HepG2 (cell line): ENCODE measurements around the gene BBS4. TPM values are rescaled to one million over a fixed set of nuclear protein-coding genes. Genes with fewer than 3 reads are reported as not detected.

Source experiments
- CENPT ChIP-seq: sonication (generic); formaldehyde crosslinking; IDR thresholded peaks from 2 replicates; pipeline ENCODE4 v1.8.0; 2022; ENCODE audit warnings: low read depth, mild to moderate bottlenecking, moderate library complexity, missing genetic modification reagents
- HIC2 ChIP-seq: sonication (generic); formaldehyde crosslinking; IDR thresholded peaks from 2 replicates; pipeline ENCODE4 v1.9.0; 2022; ENCODE audit warnings: low read depth, missing genetic modification reagents
- IRX3 ChIP-seq: sonication (generic); formaldehyde crosslinking; IDR thresholded peaks from 2 replicates; pipeline ENCODE4 v1.8.1; 2023; ENCODE audit warnings: mild to moderate bottlenecking, low read depth, missing genetic modification reagents, borderline replicate concordance
- KLF11 ChIP-seq: IDR thresholded peaks from 2 replicates; pipeline ENCODE4 v1.6.1; 2016; ENCODE audit warnings: missing compliant biosample characterization
- LCORL ChIP-seq, 2 experiments: fragments of 450-650 bp in 1 of 2; sonication (generic) in 1 of 2; formaldehyde crosslinking in 1 of 2; IDR thresholded peaks; 2 replicates each; pipeline versions ENCODE4 v1.5.0 to v1.6.1; 2017 to 2020; ENCODE audit warnings: antibody characterized with exemption in 1 of 2, missing genetic modification reagents in 1 of 2
- MATR3 ChIP-seq: sonication (generic); formaldehyde crosslinking; IDR thresholded peaks from 2 replicates; pipeline ENCODE4 v1.4.0; 2020; ENCODE audit warnings: missing genetic modification reagents
- MED13 ChIP-seq: sonication (generic); formaldehyde crosslinking; IDR thresholded peaks from 2 replicates; pipeline ENCODE4 v1.5.0; 2020; ENCODE audit warnings: missing genetic modification reagents
- MXD4 ChIP-seq: IDR thresholded peaks from 2 replicates; pipeline ENCODE4 v1.6.1; 2016; ENCODE audit warnings: mild to moderate bottlenecking, missing biosample characterization, missing genetic modification reagents
- MXI1 ChIP-seq: IDR thresholded peaks from 3 replicates; pipeline ENCODE4 v1.6.1; 2012; ENCODE audit warnings: low read depth, low read length, inconsistent platforms, borderline replicate concordance
- POLR2AphosphoS5 ChIP-seq: IDR thresholded peaks from 2 replicates; pipeline ENCODE4 v1.6.1; 2012; ENCODE audit warnings: low read depth, low read length
- SMAD3 ChIP-seq: sonication (generic); formaldehyde crosslinking; IDR thresholded peaks from 2 replicates; pipeline ENCODE4 v1.4.0; 2020; ENCODE audit warnings: missing genetic modification reagents
- ZGPAT ChIP-seq: IDR thresholded peaks from 2 replicates; pipeline ENCODE4 v1.6.1; 2016; ENCODE audit warnings: mild to moderate bottlenecking
- ZIK1 ChIP-seq: sonication (generic); formaldehyde crosslinking; IDR thresholded peaks from 2 replicates; pipeline ENCODE4 v1.5.0; 2020; ENCODE audit warnings: mild to moderate bottlenecking, low read depth, missing genetic modification reagents, borderline replicate concordance
- ZNF747 ChIP-seq: sonication (generic); formaldehyde crosslinking; IDR thresholded peaks from 2 replicates; pipeline ENCODE4 v1.8.1; 2023; ENCODE audit warnings: missing genetic modification reagents, mild to moderate bottlenecking, borderline replicate concordance
- ZNF883 ChIP-seq: sonication (generic); formaldehyde crosslinking; IDR thresholded peaks from 2 replicates; pipeline ENCODE4 v1.5.1; 2020; ENCODE audit warnings: mild to moderate bottlenecking, missing genetic modification reagents; ENCODE audit errors: not compliant biosample characterization
- ZSCAN12 ChIP-seq: sonication (generic); formaldehyde crosslinking; IDR thresholded peaks from 2 replicates; pipeline ENCODE4 v1.9.0; 2021; ENCODE audit warnings: mild to moderate bottlenecking, missing genetic modification reagents
- polyA plus RNA-seq, 8 experiments: library from polyadenylated mRNA; depleted of rRNA in 3 of 8; stranded (reverse) in 7 of 8; unstranded in 1 of 8; fragments of >200 nt; fragmentation: Illumina TruSeq in 4 of 8; extraction: Trizol in 4 of 8; gene quantifications; 2 replicates each; pipeline versions ENCODE4 v1.2.1 to v1.2.3, GENCODE V29; 2011 to 2016; ENCODE audit warnings: low read depth in 4 of 8, missing spikeins in 1 of 8, mixed read lengths in 1 of 8; ENCODE audit not compliant: insufficient read depth in 1 of 8
- total RNA-seq, 5 experiments: library from RNA; depleted of rRNA; stranded (reverse); fragments of >200 nt; fragmentation: Illumina TruSeq; extraction: Trizol; gene quantifications; 2 replicates each; pipeline ENCODE4 v1.2.3, GENCODE V29; 2016; ENCODE audit warnings: low read depth in 1 of 5
- TF ChIP-seq, protein P1 (sequence below): sonication (generic); formaldehyde crosslinking; IDR thresholded peaks from 2 replicates; pipeline ENCODE4 v1.5.0; 2020; ENCODE audit warnings: missing genetic modification reagents, mild to moderate bottlenecking, borderline replicate concordance
- TF ChIP-seq, protein P2 (sequence below): sonication (generic); formaldehyde crosslinking; conservative IDR thresholded peaks from 2 replicates; pipeline ENCODE4 v1.8.0; 2022; ENCODE audit warnings: mild to moderate bottlenecking, moderate library complexity, missing genetic modification reagents
- TF ChIP-seq, protein P3 (sequence below): IDR thresholded peaks from 2 replicates; pipeline ENCODE4 v1.6.1; 2012; ENCODE audit warnings: low read depth, low read length, improper control_type of control experiment

The BBS4 gene
- total and polyA plus RNA-seq, 2 of the 13 experiments (the other 11 are each of a cell fraction or from before 2014, with no cell fraction given), result 16.0 to 21.3 TPM

- TF ChIP-seq ZSCAN12 (CRISPR knock-in tag) (no peak), SMAD3 (peak; percentile 91), ZIK1 (CRISPR knock-in tag) (peak; percentile 50; the same call in 1 of the 2 replicates), LCORL (IDR thresholded peaks at IDR 0.05) (no peak), LCORL (CRISPR knock-in tag; IDR thresholded peaks at IDR 0.05) (0 out of 2 replicates have a peak, but pooled peaks have one; percentile 79), POLR2AphosphoS5 (peak; percentile 86), KLF11 (CRISPR knock-in tag) (no peak; the same call in 1 of the 2 replicates), MATR3 (no peak), IRX3 (peak; percentile 78), ZNF747 (peak; percentile 77; the same call in 1 of the 2 replicates), MXI1 (peak; percentile 95), CENPT (CRISPR knock-in tag) (no peak; the same call in 1 of the 2 replicates), MXD4 (CRISPR knock-in tag) (peak; percentile 97), ZGPAT (peak; percentile 98), MED13 (CRISPR knock-in tag) (no peak; the same call in none of the 2 replicates), ZNF883 (CRISPR knock-in tag) (no peak), HIC2 (CRISPR knock-in tag) (peak; percentile 92; the same call in 1 of the 2 replicates)
- TF ChIP-seq, protein P1, sequence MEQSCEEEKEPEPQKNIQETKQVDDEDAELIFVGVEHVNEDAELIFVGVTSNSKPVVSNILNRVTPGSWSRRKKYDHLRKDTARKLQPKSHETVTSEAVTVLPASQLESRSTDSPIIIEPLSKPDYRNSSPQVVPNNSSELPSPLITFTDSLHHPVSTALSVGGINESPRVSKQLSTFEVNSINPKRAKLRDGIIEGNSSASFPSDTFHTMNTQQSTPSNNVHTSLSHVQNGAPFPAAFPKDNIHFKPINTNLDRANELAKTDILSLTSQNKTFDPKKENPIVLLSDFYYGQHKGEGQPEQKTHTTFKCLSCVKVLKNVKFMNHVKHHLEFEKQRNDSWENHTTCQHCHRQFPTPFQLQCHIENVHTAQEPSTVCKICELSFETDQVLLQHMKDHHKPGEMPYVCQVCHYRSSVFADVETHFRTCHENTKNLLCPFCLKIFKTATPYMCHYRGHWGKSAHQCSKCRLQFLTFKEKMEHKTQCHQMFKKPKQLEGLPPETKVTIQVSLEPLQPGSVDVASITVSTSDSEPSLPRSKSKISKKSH (CRISPR knock-in tag), result no peak; the same call in none of the 2 replicates
- TF ChIP-seq, protein P2, sequence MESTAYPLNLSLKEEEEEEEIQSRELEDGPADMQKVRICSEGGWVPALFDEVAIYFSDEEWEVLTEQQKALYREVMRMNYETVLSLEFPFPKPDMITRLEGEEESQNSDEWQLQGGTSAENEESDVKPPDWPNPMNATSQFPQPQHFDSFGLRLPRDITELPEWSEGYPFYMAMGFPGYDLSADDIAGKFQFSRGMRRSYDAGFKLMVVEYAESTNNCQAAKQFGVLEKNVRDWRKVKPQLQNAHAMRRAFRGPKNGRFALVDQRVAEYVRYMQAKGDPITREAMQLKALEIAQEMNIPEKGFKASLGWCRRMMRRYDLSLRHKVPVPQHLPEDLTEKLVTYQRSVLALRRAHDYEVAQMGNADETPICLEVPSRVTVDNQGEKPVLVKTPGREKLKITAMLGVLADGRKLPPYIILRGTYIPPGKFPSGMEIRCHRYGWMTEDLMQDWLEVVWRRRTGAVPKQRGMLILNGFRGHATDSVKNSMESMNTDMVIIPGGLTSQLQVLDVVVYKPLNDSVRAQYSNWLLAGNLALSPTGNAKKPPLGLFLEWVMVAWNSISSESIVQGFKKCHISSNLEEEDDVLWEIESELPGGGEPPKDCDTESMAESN (CRISPR knock-in tag), result peak; percentile 88
- TF ChIP-seq, protein P3, sequence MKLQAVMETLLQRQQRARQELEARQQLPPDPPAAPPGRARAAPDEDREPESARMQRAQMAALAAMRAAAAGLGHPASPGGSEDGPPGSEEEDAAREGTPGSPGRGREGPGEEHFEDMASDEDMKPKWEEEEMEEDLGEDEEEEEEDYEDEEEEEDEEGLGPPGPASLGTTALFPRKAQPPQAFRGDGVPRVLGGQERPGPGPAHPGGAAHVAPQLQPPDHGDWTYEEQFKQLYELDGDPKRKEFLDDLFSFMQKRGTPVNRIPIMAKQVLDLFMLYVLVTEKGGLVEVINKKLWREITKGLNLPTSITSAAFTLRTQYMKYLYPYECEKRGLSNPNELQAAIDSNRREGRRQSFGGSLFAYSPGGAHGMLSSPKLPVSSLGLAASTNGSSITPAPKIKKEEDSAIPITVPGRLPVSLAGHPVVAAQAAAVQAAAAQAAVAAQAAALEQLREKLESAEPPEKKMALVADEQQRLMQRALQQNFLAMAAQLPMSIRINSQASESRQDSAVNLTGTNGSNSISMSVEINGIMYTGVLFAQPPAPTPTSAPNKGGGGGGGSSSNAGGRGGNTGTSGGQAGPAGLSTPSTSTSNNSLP, result 0 out of 2 replicates have a peak, but pooled peaks have one; percentile 11
These were observed 97.8 kb downstream of the BBS4 start, which contains the start of gene ADPGK (continued) for GRCh38 chr15:72783640-72784455.
